HG03108 (cell line): Measurements from ENCODE around the gene ADAMTSL3.

Source experiments
- ATAC-seq: cut with Tn5 transposase; IDR thresholded peaks from one replicate; pipeline ENCODE4 v1.9.1; 2021; ENCODE audit warnings: moderate library complexity; ENCODE audit not compliant: unreplicated experiment

Gene ADAMTSL3

DNA sequence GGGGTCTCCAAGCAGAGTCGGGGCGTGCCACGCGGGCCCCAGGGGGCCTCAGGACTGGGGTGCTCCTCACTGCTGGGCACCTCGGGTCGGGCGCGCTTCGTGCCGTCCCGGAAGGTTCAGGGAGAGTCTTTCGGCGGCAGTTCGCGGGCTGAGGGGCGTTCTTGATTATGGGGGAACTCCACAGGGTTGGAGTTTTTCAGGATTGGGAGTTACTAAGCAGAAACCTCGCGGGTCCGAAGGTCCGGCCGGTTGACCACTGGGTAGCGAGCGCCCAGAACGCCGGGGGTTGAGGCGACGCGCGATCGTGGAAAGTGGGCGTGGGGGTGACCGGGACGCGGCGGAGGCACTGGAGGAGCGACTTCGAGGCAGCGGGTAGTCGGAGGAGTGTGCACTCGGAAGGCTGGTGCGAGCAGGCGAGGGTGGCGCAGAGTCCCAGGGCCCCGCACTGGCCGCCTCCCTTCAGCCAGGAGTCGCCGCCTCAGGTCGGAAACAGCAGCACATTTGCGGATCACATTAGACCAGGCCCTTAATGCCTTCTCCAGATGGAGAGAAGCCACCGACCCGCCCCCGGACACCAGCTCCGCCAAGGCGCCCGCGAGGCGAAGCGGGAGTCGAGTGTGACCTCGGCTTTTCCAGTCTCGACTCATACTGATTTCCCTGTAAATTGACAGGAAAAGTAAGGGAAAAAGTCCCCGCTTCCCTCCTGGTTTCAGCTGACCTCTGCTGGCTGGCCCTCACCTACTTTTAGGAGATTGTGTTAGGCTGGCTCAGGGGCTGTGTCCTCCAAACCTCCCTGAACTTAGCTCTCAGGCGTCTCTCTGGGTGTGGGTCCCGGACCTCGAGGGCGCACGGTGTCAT is 685 bp downstream of the ADAMTSL3 start:
- no peak for ATAC-seq

DNA sequence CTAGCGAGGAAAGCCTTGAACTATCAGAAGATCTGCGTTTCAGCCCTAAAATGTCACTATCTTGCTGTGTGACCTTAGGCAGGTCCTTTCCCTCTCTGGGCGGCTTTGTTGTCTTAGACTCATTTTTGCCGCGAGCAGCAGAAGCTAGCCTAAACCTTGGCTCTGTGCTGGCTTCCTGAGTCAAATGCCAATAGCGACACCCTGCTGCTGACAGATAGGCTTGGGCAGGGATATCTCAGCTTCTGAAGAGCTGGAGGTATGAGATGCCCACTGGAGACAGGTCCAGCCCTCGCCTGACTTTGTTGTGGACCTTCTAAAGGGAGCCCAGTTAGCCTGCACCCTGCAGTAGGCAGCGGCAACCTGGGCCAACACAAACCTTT is 1.3 kb downstream of the ADAMTSL3 start:
- ATAC-seq, result no peak

DNA sequence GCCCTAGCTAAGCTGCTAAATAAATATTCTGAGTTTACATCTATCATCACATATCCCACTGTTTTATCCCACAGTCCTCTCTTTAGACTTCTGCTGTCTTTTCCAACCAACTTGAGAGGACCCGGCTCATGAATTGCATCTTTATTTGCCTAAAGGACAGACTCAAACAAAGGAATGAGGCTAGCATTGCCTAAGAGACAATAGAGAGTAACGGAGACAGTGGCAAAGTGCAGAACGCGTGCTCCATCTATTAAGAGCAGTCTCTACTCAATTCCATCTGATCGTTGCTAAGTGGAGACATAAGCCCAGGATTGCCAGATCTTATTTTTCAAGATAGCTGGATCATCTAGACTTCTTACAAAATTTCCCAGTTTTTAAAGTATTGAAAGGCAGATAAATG is 2.3 kb downstream of the ADAMTSL3 start:
- ATAC-seq, result no peak

DNA sequence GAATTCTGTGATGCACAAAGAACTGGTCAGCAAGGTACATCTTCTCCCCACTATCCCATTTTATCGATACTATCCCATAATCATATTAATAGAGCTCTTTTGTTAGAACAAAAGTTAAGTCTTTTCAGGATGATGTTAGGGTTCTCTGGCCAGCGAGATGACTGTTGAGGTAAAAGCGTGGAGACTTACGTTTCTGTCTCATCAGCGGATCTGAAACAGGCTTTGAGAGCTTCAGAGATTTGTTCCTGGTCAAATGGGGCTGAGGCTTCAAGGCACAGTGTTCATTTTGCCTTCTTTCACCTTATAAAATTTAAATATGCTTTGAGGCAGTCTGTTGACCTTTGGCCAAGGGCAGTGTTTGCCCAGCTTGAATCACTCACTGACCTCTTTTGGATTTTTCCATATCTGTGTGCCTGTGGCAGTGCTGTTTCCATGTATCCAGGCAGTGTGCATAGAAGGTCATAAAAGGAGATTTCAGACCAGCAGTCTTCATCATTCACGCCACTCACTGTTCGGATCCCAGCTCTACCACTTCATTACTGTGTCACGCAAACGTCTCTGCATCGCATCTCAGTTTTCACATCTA is 3.1 kb downstream of the ADAMTSL3 start:
- ATAC-seq, result no peak

DNA sequence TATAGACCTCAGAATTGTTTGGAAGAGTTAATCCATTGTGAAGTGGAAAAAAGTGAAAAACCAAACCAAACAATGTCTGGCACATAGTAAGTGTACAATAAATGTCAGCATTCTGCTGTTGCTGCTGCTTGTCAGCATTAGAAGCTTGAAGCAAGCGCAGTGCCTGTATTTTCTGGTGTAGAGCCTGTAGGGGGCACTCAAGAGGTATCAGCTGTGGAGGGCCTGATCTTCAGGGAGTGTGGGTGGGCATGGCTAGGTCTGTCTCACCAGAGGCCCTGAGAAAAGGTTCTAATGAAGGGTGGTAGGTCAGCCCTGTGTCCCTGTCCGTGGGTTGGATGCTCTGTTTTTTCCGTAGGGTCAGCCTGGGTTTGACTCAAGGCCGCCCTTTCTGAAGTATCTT is 3.6 kb downstream of the ADAMTSL3 start:
- no peak for ATAC-seq

DNA sequence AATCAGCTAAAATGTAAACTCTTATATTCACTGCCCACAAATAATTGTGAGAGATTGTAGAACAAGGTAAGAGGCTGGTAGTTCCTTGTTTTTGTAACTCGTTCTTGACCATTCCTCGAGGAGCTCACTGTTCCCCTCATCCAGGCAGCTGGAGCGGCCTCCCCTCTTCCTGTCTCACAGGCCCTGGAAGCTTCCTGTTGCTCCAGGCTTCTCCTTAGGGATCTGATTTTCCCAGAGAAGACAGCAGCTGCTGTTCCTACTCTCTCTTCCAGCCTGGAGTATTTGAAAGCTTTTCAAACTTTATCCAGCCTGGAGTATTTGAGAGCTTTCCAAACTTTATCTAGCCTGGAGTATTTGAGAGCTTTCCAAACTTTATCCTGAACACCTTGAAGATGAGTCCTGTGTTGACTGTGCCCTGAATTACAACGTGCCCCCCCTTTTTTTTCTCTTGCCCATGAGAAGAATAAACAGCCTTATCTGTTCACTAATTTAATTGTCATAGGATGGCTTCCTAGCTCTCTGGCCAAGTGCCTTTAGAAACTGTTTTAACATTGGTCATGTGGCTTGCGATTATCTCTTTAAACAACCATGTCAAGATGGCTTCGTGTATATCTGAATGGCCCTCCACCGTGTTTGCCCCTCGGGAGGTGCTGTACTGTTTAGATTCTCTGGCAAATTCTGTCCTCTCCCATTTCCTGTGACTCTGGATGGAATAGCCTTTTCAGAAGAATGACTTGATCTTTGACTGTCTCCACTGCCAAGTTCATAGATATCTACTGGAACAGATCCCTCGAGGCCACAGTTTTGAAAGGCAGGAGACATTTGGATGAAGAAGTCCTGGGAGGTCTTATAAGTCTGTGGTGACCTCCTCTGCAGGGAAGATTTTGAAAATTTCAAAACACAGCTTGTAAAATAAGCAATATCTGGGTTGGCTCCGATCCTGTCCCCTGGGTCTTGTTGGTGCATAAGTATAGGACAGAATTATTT is 4.8 kb downstream of the ADAMTSL3 start:
- no peak for ATAC-seq

DNA sequence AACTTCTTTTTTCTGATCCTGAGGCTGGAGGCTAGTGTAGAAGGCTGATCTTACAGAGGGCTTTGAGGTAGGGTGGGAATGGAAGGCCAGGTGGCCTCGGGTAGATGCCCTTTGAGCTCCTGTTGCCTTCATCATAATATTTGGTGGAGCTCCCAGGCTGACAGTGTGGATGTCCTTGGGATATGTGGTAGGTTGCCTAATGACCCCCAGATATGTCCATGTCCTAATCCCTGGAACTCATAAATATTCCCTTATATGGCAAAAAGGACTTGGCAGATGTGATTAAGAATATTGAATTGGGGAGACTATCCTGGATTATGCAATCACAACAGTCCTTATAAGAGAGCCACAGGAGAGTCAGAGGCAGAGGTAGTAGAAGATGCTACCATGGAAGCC is 5.5 kb downstream of the ADAMTSL3 start:
- ATAC-seq, result no peak

DNA sequence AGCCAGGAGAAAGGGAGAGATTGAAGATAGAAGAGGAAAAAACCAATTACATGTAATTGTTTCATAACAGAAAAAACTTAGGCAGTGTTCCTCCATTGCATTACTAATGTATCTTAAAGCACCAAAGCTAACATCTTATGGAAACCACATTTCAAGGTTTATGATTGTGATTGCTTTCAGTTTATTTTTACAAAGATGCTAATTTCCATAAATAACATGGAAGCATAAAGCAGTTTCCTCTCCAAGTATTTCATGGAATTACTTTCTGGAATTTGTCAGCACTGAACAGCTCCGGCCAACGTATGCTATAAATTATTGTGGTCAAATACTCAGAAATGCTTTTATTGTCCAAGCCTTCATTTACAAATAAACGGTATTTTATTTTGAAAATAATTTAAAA is 11.6 kb downstream of the ADAMTSL3 start:
- ATAC-seq, result no peak

DNA sequence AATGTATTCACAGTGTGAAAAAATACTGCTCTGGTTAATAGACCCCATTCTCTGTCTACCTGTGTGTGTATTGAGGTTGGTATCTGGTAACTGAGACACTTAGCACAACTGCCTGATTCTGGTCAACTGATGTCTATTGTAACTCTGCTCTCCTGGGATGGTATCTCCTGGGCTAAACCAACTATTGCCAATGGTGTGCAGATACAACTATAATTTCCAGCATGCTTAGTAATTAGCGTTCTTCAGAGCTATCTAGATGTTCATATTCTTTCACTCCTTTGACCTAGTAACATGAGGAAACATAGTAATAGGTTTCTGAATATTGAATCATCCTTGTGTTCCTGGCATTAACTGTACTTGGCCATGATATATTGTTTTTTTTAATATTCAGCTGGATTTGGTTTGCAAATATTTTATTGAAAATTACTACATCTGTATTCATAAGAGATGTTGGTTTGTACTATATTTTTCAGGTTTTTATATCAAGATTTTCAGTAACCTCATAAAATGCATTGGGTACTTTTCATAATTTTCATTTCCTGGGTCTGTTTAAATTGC is 16.8 kb downstream of the ADAMTSL3 start:
- ATAC-seq, result no peak

DNA sequence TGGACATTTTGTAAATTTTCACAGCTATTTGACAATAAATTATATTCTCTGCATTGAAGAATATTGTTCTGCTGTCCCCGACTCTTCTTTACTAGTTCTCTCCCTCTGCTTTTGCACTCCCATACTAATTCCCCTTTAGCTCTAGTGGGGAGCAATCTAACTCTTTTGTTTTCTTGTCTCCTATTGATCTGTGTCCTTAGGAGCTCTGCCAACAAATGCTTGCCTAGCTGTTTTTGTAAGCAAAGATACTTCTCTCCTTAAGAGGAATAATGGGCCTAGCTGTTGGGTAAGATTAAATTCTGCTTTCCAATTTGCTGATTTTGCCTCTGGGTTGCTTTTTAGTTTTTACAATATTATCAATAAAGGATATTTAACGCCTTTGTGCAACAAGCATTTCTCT is 17.7 kb downstream of the ADAMTSL3 start:
- no peak for ATAC-seq

DNA sequence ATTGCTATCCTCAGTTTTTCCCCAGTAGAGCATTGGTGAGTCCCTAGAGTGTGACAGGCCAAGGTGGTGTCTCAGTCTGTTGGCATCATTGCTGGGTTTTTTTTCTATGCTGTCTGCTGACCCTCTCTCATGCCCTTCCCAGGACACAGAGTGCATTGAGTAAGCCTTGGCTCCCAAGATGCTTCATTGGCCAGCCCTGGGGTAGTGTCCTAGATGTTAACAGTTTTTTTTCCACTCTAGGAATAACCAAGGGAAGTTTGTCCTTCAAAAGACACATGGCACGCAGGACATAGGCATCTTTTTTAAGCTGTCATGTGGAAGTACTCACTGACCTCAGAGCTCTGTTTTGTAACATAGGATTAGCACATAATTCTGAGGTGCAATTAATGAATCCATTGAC is 19.5 kb downstream of the ADAMTSL3 start:
- ATAC-seq, result no peak

DNA sequence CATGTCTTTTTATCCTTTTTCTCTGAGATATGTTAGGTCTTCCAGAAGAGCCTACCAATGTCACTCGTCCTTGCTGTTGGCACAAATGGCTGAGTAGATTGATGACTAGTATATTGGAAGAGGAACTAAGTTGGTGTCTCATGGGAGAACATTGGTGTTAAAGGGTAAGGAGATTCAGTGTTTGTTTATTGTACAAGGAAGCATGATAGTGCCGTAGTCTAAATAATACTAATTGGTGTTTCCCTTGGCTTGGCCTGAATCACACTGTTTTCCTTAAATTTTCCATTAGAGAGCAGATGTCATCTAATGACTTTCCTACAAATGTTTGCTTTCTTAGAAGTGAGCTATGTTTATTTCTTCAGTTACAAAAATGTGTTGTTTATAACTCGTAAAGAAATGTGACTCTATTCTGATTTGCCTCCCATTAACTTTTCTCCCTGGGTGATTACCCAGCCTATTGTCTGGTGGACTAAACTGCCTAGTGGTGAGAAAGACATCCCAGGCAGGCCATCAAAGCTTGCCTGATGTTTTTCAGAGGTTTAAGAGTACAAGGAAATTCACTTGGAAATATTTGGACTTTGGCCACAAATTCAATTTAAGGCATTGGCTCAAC is 28.7 kb downstream of the ADAMTSL3 start:
- no peak for ATAC-seq

DNA sequence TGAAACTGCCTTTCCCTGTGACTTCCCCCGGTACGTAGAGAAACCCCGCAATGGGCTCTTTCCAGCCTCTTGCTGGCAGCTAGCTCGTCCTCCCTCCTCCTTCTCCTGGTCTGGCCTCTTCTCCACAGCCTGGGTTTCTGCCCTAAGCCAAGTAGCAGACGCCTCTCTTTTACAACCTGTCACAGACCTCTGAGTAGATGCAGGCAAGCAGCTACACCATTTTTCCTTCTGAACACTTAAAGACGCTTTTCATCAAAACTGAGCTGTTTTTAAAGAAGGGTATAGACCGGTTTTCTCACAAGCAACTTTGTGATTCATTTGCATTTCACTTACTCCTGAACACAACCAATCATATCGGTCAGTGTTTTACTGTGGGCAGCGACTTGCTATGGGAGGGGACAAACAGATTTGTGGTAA is 32.0 kb downstream of the ADAMTSL3 start:
- no peak for ATAC-seq

DNA sequence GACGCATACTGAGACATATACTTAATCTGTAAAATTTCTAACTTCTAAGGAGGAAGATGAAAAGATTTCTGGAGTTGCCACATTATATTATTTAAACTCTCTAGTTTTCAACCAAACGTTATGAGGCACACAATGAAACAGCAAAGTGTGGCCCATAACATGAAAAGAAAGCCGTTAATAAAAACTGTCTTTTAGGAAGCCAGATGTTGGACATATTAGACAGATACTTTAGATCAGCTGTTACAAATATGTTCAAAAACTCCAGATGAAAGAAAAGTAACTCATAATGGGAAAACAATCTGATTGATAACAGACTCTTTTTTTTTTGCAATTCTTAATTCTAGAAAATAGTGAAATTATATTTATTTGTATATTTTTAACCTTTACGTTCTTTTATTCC is 34.3 kb downstream of the ADAMTSL3 start:
- no peak for ATAC-seq

DNA sequence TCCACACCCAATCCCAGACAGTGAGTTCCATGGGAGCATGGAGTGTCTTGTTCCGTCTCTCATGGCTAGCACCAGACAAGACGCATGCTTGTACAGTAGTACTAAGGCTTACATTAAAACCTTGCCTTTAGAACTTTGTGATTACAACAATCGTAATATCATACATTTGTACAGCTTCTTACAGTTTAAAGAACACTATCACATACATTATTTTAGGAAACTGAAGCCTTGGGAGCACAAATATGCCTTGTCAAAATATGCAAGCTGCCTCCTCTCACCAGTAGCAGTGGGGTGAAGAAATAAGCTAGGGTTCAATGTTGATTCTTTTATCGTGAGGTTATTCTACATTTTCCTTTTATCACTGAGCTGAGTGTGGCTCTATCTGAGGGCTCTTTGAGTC is 36.8 kb downstream of the ADAMTSL3 start:
- no peak for ATAC-seq

DNA sequence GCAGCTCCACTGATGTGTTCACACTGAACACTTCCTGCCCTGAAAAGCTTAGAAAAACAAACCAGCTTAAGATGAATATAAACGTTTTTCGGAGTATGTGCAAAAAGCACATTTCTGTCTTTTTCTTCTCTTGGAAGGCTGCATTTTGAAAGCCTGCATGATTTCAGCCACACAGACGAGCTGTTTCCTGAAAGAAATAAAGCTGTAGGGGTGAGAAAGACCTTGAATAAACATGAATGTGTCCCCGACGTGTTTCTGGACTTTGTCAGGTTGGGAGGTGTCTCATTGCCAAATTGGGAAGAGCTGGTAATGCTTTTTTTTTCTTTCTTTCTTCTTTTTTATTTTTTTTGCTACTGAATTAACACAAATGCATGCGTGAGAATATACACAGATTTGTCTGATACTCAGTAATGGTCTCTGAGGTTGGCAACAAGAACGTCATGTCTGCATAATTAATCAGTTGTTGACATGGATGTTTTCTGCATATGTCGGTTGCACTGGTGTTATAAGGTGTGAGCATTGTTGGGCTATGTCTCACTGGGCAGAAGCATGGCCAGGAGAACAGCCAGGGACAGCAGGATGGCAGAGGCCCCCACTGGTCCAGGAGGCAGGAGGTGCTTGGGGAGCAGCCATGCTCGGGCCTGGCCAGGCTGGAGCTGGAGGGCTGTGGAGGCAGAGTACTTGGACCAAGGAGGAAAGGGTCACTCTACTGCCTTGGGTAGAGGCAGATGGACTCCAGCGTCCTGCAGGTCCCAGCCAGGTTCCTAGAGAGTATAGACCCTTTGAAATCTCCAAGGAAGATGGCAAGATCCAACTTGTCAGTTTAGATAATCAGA is 39.0 kb downstream of the ADAMTSL3 start:
- no peak for ATAC-seq

DNA sequence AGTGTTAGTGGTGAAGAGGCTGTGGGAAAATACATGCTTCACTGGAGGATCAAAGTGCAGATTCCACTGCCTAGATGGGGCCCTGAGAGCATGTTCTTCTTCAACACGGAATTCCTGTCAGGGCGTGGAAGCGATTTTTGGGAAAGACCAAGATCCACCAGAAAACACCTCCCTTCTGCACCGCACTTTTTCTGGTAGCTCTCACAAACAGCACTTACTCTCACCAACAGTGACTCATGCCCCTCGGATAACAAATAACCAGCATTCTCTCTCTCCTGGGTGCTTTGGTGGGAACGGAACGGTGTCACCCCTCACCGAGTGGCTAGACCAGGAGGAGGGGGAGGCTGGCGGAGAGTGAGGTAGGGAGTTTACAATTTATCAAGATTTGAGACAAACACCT is 40.1 kb downstream of the ADAMTSL3 start:
- no peak for ATAC-seq

DNA sequence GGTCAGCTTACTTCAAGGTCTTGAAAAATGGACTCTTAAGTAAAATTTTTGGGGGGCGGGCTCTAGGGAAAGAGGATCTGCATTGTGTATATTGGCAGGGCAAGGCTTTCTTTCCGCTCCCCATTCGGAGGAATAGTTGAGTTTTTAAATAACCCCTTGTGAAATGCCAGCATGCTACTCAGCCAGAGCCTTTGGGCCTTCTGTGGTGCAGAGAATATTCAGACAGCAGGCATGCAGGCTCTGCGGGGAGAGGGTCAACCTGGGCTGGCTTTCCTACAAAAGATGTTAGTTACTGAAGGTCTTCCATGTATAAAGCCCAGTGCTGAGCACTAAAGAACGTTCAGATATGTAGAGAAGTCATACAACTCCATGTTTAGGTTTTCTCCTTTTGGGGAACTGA is 40.6 kb downstream of the ADAMTSL3 start:
- ATAC-seq, result no peak

DNA sequence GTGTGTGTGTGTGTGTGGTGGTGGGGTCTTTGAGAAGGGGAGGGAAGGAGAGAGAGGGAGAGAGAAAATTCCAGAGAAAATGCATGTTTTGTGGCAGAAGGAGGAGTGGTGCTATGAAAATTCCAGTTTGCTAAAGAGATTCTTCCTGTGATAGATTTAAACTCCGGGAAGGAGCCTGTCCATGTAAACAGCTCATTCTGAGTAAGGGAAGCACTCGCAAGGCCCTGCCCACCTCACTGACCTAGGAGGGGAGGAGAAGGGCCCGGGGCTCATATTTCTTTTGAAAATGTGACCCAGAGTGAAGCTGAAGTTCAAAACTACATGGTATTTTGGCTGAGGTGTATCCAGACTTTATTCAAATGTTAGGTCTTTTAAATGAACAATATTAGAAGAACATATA is 41.3 kb downstream of the ADAMTSL3 start:
- ATAC-seq, result no peak

DNA sequence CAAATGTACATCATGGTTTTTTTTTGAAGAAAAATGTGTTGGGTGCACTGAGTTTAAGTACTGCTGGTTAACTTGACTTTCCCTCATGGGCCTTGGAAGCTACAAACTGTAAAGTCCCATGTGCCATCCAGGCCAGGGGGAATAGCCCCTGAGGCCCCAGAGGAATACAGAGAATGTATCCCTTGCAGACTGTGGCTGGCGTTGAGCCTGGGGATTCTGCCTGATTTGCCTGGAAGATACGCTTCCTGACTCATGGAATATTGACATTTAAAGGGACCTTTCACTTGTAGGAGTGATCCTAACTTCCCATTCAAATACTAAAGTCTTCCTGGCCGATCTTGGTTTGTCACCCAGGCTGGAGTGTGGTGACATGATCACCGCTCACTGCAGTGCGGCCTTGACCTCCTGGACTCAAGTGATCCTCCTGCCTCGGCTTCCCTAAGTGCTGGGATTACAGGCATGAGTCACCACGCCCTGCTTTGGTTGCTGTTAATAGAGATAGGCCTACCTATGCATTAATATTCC is 42.0 kb downstream of the ADAMTSL3 start:
- ATAC-seq, result no peak
